HG03432 (cell line): ENCODE data around the gene DUSP21.
"Not testable (repeated sequence)": the region's sequence is repeated elsewhere in the genome, so short reads cannot be mapped to it uniquely, and the experiment has no call there.

Experiments used
- ATAC-seq: cut with Tn5 transposase; IDR thresholded peaks from one replicate; pipeline ENCODE4 v1.9.1; 2021; ENCODE audit warnings: mild to moderate bottlenecking, moderate library complexity; ENCODE audit not compliant: unreplicated experiment

The DUSP21 gene

DNA sequence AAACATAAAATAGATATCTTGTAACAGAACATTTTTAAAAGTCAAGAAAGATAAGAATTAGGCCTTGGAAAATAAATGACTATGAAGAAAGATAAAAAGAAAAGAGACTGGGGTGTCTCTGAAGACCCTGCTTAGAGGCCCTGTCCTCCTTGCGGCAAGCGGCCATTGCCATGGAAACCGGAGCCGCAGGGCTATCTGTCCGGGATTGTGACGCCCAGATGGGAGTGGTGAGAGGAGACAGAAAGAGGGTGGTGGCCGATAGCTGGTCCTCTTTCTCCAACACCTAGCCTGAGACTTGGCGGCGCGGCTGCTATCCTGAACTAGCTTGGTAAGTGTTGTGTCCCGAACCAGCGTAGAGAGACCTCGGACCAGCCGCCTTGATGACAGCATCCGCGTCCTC, at the start of gene DUSP21:
Gene DUSP21 (plus strand): TSS at position 269 of the 400 bp plus-strand sequence. CDS start 112 bp downstream, at position 381.
- no peak for ATAC-seq

DNA sequence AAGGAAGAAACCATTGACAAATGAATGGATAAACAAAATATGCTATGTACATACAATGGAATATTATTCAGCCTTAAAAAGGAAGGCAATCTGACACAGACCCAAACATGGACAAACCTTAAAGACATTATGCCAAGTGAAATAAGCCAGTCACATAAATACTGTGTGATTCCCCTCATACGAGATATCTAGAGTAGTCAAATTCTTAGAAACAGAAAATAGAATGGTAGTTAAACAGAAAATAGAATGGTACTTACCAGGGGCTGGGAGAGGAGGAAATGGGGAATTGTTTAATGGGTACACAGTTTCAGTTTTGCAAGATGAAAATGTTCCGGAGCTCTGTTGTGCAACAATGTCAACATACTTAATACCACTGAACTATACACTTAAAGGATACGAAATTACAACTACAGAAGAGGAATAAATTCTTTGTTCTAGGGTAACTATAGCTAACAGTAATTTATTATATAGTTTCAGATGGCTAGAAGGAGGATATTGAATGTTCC, 47.8 kb upstream of the DUSP21 start:
- ATAC-seq, result no peak

GRCh38 chrX:44802613-44803012, 41.2 kb upstream of the DUSP21 start:
- ATAC-seq, result no peak

GRCh38 chrX:44815681-44816080, 28.1 kb upstream of the DUSP21 start:
- ATAC-seq, result no peak

GRCh38 chrX:44816367-44816766, 27.5 kb upstream of the DUSP21 start:
- ATAC-seq, result no peak

GRCh38 chrX:44817029-44817428, 26.8 kb upstream of the DUSP21 start:
- ATAC-seq, result no peak

DNA sequence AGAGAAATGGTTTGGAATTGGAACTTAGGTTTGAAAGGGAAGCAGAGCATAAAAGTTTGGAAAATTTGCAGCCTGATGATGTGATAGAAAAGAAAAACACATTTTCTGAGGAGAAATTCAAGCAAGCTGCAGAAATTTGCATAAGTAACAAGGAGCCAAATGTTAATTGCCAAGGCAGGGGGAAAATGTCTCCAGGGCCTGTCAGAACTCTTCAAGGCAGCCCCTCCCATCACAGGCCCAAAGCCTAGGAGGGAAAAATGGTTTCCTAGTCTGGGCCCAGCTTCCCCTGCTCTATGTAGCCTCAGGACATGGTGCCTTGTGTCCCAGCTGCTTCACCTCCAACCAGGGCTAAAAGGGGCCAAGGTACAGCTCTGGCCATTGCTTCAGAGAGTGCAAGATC, 21.2 kb upstream of the DUSP21 start:
- ATAC-seq, result no peak

GRCh38 chrX:44823193-44823592, 20.6 kb upstream of the DUSP21 start:
- ATAC-seq, result not testable (repeated sequence)

DNA sequence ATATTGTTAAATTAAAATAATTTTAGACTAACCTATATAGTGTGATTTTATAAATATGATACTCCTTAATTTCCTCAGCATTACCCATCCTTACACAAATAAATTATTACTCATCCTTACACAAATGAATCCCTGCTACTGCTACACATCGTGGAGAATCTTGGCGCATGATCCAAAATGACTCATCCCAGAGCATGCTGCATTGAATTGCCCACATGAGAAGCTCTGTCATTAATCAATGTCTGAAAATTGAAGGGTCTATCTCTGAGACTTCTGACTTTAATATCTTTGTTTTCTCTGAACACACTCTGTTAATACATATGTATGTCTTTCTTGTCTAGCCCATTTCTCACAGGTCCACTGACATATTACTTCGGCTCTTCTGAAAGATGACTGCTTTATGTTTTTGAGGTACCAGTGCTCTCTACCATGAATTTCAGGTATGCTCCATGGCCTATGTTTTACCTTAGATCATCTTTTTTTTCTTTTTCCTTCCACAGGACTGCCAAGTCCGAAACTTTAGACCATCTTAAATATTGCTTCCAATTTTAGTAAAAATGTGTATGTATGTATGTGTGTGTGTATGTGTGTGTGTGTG, 15.7 kb upstream of the DUSP21 start:
- ATAC-seq, result no peak

DNA sequence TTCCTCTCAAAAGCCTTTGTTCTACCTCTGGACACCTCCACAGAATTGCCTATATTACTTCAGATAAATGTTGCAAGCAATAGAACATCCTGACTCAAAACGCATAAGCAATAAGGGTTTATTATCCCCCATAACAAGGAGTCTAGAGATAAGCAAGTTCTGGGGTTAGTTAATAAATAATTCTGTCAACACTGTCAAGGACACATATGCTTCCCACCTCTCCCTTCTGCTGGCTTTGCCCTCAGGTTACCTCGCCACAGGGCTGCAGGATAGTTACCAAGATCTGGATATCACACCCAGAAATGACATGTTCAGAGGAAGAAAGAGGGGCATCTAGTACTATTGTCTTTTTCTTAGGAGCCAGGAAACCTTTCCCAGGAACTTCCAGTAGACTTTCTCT, 14.0 kb upstream of the DUSP21 start:
- ATAC-seq, result no peak

DNA sequence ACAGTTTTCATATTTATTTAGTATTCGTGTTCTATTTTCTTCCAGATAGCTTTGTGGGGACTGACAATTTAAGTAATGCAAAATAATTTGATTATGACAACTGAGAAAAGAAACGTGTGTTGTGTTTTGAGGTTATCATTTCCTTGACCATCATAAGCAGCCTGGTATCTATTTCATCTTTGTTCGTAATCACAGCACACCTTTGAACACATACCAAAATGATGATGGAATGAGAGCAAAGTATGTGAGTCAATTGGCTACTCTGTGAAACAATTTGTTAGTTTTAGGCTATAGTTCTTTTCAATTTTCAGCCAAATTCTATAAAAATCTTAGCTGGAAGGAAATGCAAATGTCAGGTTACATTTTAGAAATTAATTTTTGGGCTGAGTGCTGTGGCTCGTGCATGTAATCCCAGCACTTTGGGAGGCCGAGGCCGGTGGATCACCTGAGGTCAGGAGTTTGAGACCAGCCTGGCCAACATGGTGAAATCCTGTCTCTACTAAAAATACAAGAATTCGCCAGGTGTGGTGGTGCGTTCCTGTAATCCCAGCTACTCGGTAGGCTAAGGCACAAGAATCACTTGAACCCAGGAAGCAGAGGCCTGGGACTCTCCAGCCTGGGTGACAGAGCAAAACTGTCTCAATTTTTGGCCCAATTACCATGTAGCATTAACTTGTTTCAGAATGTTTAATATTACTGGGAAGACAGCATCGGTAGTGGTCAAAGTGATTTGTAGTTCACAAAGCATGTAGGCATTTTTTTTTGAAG, 1.1 kb upstream of the DUSP21 start:
- ATAC-seq, result no peak

DNA sequence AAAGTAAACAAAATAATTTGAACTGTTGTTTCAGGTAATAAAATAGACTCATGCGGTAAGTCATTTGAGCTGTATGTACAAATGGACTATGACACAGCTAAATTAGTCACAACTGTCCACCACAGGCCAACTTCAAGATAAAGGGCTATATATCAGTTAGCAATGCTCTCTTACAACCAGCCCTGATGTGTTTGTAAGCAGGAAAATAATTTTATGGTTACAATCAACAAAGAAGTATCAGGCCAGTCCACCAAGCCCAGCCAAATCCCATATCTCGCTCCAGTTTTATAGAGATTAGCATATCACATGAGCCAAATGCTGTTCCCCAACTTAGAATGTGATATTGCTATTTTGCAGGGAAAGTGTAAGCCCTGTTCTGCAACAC, 511 bp upstream of the DUSP21 start:
- no peak for ATAC-seq

DNA sequence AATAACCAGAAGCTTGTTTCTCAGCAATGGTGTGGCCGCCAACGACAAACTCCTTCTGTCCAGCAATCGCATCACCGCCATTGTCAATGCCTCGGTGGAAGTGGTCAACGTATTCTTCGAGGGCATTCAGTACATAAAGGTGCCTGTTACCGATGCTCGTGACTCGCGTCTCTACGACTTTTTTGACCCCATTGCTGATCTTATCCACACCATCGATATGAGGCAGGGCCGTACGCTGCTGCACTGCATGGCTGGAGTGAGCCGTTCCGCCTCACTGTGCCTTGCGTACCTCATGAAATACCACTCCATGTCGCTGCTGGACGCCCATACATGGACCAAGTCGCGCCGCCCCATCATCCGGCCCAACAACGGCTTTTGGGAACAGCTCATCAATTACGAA, 383 bp downstream of the DUSP21 start:
- ATAC-seq, result no peak

- not testable (repeated sequence) for ATAC-seq
Observed at GRCh38 chrX:44850891-44851290, 7.1 kb downstream of the DUSP21 start.

DNA sequence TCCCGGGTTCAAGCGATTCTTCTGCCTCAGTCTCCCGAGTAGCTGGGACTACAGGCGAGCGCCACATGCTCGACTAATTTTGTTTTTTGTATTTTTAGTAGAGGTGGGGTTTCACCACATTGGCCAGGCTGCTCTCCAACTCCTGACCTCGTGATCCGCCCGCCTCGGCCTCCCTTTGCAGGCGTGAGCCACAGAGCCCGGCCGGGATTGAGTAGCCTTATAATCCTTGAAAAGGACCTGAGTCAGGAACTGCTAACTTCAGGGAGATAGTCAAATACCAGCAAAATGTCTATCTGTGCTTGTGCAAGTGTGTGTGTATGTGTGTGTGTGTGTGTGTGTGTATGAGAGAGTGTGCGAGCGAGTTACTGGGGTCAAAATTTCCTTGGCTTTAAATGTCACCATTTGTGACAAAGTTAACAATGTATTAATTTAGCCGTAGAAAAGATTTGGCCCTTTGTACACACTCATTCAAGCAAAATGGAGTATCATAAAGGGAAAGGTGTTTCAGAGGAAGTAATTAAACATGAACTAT, 27.4 kb downstream of the DUSP21 start:
- ATAC-seq, result no peak

DNA sequence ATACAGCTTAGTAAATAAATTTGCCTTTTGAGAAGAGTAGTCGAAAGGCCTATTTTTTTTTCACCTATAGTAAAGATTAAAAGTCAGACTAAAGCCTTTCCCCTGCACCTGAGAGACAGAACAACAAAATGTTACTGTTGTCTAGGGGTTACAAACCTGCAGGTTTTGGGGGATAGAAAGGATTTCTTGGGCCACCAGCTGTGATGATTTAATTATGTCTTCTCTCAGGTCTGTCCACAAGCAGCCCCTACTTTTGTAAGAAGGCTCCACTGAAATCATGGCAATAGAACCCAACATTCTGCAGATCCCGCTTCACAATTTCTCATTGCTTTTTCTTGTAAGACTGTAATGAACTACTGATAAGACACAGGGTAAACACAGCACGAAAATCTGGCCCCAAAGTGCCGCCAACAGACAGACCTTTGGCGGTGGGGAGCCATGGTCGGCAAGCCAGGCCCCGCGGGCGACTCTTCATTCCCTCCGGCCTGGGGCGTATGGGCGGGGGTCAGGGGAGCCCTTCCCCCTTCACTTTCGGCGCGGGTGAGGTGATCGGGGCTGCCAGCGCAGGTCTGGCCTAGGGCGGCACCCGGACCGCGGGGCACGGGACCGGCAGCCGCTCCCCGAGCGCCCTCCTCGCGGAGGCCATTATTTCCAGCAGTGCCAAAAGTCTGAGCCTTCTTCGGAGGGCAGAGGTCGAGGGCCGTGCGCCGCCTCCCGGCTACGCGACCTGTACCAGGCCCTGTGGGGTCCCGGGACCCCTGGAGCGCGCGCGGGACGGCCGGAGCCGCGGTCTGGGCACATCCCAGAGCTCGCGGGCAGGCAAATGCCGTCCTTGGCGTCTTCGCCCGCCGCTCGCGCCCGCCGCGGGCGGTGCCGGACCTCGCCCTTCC, 28.4 kb downstream of the DUSP21 start:
- peak; percentile 29 for ATAC-seq

DNA sequence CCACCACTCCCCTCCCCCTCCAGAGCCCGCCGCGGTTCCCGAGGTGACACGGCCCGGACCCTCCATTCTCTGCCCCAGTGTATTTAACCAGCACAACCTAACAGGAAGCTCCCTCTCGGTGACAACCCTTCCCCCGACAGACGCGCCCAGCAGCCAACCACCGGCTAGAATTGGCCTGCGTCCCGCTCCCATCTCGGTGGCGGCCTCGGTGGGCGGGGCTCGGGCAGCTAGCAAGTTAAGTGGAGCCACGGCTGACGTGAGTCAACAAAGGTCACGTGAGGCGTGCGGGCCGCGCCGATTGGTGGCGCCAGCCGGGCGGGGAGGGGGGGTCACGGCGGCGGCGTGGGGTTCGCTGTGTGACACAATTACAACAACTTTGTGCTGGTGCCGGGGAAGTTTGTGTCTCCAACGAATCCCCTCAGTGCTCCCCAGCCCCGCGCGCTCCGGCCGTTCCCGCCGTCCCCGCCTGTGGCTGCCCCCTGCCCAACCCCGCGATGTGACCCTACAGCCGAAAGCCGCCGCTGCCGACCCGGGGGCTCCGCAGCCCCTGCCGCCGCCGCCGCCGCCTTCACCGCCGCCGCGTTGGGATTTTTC, 29.1 kb downstream of the DUSP21 start, which contains the start of gene KDM6A:
Gene KDM6A (plus strand): TSS at position 368 of the 594 bp plus-strand sequence. CDS start 364 bp downstream, outside the sequence.
- peak; percentile 91 for ATAC-seq

- ATAC-seq, result peak; percentile 11
Observed at GRCh38 chrX:44873415-44874276, 29.8 kb downstream of the DUSP21 start.

GRCh38 chrX:44874420-44875184, 30.8 kb downstream of the DUSP21 start:
- no peak for ATAC-seq
